NB4 (cell line): ENCODE results near the gene TTC38.

Experiments used
- DNase-seq: peaks from one replicate; pipeline ENCODE4 v3.0.0; 2010; ENCODE audit warnings: low read depth
- H3K4me3 ChIP-seq: one replicate; pipeline ENCODE4 v1.5.1; 2011; ENCODE audit warnings: mild to moderate bottlenecking, low read depth, low read length, moderate library complexity
- MYC ChIP-seq: IDR thresholded peaks from 2 replicates; pipeline ENCODE4 v1.6.1; 2011; ENCODE audit warnings: low read depth, low read length
- POLR2A ChIP-seq: IDR thresholded peaks from 2 replicates; pipeline ENCODE4 v1.6.1; 2011; ENCODE audit warnings: mild to moderate bottlenecking; ENCODE audit not compliant: insufficient read length; ENCODE audit errors: extremely low read depth
- TF ChIP-seq, protein P1 (sequence below): IDR thresholded peaks from 2 replicates; pipeline ENCODE4 v1.6.1; 2011; ENCODE audit warnings: low read depth, low read length
- TF ChIP-seq, protein P2 (sequence below): IDR thresholded peaks from one replicate; pipeline ENCODE4 v1.5.1; 2012; ENCODE audit warnings: low read depth, low read length

The TTC38 gene

DNA sequence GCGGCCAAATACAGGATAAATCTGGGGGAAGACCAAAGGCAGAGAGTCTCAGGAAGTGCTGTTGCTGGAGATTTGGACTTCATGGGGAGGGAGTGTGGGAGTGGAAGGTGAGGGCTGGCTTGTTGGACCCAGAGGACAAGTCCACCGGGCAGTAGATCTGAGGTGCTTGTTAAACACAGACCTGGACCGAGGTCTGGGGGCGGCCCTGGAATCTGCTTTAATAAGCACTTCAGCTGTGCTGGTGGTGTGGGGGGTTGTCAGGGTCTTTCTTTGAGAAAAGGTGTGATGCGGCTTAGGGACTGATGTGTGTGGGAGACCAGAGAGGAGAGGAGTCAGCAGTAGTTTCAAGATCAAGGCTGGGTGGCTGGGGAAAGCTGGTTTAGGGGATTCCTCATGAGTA, 72.1 kb downstream of the TTC38 start:
- DNase-seq, result no peak
- TF ChIP-seq POLR2A (no peak), MYC (no peak)
- TF ChIP-seq, protein P1, sequence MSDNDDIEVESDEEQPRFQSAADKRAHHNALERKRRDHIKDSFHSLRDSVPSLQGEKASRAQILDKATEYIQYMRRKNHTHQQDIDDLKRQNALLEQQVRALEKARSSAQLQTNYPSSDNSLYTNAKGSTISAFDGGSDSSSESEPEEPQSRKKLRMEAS, result no peak
- TF ChIP-seq, protein P2, sequence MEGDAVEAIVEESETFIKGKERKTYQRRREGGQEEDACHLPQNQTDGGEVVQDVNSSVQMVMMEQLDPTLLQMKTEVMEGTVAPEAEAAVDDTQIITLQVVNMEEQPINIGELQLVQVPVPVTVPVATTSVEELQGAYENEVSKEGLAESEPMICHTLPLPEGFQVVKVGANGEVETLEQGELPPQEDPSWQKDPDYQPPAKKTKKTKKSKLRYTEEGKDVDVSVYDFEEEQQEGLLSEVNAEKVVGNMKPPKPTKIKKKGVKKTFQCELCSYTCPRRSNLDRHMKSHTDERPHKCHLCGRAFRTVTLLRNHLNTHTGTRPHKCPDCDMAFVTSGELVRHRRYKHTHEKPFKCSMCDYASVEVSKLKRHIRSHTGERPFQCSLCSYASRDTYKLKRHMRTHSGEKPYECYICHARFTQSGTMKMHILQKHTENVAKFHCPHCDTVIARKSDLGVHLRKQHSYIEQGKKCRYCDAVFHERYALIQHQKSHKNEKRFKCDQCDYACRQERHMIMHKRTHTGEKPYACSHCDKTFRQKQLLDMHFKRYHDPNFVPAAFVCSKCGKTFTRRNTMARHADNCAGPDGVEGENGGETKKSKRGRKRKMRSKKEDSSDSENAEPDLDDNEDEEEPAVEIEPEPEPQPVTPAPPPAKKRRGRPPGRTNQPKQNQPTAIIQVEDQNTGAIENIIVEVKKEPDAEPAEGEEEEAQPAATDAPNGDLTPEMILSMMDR, result no peak
- H3K4me3 ChIP-seq, result no peak overlapping the region

DNA sequence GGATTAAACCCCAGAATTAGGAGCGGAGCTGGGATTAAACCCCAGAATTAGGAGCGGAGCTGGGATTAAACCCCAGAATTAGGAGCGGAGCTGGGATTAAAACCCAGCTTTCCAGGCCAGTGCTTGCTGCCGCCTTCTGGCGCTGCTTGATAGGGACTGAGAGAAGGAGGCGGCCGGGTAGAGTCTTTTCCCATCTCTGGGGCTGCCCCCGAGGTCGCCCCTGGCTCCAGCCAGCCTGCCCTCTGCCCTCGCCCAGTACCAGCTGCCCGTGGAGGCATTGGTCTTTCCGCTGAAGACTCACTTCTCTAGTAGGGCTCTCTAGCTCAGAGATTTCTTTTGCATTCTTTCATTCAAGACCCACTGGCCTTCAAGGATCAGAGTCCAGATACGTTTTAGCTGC, 72.9 kb downstream of the TTC38 start:
- no peak for DNase-seq
- TF ChIP-seq, protein P1, result no peak
- TF ChIP-seq POLR2A (no peak), MYC (no peak)
- TF ChIP-seq, protein P2, result no peak
- H3K4me3 ChIP-seq, result no peak overlapping the region
